HG03064 (cell line): ENCODE measurements around the gene TK1.

ENCODE experiments used
- ATAC-seq: cut with Tn5 transposase; IDR thresholded peaks from one replicate; pipeline ENCODE4 v1.9.1; 2021; ENCODE audit warnings: low read depth; ENCODE audit not compliant: unreplicated experiment

TK1 gene

DNA sequence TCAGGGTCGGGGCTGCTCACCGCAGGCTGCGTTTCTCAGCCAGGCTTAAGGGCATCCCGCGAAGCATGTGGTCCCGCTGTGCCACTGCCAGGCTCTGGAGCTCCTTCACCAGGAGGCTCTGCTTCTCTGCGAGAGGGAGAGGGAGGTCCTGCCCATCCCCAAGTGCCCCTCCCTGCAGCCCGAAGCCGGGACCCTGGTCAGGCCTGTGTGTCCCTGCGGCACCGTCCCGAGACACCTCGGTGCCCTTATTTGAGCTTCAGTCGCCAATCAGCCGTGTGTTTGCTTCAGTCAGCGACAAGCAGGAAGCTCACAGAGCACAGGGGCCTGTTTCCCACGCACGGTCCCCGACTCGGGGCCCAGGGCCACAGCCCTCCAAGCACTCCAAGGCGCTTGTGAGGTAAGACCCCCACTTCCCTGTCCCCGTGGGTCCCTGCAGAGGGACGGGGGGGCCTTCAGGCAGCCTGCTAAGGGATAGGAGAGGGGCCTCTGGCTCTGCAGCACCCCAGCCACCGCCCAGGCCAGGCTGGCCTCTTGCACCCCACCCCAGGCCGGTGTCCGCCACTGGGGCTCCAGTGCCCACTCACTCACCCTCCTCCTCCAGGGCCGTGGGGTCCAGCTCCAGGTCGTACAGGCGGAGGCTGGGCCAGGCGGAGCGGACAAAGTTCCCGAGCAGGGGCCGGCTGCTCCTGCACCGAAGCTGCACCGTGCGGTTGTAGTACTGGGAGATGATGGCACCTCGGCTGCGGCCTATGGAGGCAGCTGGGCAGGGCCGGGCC lies 61.5 kb downstream of the TK1 start:
- ATAC-seq = no peak

DNA sequence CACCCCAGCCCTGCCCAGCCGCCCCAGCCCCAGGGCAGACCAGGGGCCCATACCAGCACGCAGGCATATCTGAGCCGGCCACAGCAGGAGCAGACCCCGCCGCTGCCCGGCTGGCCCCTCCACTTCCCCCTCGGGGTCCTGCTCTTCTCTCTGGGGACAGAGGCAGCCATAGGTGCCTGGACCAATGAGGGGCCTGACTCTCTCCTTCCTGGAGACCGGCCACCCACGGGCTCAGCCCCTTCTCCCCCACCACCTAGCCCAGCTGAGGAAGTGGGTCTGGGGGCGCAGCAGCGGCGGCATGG lies 62.1 kb downstream of the TK1 start:
- no peak for ATAC-seq
